Activated CD4-positive, CD25-positive, alpha-beta regulatory T cell treated with anti-CD3 and anti-CD28 coated beads, Interleukin-2, amount 50 U/mL, for 72 hours (primary cell): Measurements from ENCODE around the gene RTL1.

Experiments used
- DNase-seq: peaks from one replicate; pipeline ENCODE4 v3.0.0; 2021

RTL1 gene

DNA sequence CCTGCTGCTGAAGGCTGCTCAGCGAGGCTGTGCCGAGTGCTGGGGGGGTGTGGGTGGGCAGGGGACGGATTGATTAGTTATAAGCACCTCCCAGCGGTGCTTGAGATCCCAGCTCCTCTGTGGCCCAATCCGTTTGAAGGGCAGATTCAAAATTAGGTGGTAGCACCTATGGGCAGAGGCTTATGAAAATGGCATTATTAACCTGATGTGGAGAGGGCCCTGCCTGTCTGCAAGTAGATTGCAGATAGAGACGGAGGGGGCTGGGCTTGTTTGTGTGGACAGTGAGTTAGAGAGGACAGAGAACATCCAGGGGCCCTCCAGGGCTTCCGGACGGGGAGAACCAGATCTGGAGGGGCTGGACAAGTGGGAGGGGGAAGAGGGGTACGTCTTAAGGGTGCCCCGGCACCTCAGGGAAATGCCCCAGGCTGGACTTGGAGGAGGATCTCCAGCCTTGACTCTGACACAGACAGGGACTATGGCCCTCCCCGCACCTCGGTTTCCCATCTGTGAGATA lies at the start of gene RTL1:
Gene RTL1 (minus strand): TSS at position 51 of the 514 bp plus-strand sequence. CDS start 18,934 bp downstream, outside the sequence.
- DNase-seq = no peak

DNA sequence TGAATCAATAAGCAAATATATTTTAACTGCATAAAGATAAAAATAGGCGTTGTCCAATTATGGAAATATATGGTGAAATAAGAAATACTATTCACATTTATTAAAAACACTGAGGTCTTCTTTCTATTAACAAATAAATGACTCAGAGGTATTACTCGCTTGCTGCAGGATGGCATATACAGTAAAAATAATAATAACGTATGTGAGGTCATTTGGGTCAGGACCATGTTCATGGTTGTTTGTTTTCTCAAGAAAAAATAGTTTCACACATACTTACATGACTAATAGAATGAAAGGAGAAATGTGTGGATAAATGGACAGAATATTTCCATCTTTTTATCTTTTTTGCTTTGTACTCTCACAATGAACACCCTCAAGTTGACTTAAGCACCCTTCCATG lies 46.5 kb upstream of the RTL1 start:
- no peak for DNase-seq

DNA sequence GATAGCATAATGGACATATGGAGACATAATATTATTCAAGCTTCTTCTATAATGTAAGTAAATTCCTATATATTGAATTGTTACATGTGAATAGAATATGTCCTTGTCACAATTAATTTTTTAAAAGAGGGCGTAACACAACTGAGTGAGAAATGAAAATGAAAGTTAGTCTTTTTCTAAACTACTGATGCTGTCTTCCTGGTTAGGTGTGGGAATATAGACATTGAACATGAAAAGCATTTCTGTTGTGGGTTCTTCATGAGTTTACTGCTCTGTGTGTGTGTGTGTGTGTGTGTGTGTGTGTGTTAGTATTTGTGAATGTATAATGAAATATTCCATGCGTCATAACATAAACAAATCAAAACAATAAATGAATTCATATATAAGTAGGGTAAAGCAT lies 40.5 kb upstream of the RTL1 start:
- no peak for DNase-seq

DNA sequence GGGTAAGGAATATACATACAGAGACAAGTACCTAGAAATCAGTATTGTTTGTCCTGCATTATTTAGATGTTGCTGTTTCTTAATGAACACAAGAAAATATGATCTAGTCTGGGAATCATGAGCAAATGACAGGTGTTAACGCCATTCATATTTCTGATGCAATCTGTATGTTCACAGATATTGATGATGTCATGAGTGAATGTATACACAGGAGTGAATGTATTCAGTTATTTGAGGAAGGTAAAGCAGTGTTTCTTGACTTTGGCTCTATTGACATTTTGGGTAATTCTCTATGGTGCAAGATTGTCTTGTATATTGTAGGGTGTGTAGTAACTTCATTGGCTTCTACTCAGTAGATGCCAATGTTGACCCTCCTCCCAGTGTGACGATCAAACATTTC lies 26.7 kb upstream of the RTL1 start:
- no peak for DNase-seq

DNA sequence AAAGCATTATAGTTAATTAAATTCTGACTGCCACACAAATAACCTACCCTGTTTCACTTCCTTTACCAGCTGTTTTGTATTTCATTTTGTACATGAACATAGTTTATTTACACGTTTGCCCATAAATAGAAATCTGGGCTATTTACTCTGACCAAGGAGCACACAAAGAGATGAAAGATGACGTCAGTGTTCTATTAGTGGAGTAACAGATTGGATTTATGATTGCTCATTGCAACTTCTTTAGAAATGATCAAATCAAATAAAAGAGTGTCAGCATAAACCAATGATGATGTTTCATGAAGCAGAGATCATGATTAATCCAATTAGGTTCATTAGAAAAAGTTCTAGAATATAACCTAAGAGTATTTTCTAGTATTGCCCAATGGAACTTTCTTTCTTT lies 12.0 kb upstream of the RTL1 start:
- DNase-seq = no peak

DNA sequence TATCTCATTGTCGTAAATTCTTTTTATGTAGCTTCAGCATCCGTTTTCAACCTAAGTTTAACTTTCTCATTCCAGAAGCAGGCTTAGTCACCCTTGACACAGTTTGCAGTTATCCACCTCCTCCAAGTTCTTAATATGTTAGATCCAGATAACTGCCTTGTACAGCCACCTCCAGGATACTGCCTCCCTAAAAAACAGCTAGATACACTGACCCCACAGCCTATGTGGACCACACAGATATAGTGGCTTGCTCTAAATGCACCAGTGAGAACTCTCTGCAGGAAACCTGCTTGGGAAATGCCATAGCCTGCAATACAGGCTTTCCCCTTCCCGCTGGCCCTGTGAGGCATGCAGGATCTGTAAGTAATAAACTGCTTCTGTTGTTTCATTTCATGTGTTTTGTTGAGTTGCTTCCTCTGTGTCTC lies 11.1 kb upstream of the RTL1 start:
- no peak for DNase-seq

DNA sequence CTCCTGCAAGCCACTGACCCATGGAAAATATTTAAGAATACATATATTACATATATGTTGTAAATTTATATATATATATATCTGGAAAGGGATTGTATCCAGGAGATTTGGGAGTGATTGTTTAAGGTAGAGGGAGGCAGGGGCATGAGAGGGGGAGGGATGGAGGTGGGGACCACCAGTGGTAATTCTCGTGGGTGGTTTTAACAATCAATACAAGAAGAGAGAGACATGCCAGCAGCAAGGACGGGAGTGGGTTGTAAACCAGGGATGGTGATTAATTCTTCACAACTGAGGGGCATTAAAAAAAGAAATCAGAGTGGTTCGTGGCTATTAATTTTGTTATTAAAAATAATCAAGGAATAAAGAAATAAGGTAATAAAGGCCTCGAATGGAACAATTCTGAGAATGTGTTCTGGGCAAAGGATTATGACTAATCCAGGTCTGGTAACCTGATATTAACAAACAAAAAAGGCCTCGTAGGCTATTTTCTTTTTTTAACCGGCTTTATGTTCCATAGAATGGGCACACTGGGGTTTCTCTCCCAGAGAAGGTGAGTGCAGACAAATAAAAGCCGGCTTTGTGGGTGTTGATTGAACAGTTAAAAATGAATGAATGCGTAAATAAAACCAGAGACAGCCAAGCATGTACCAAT lies 8.3 kb upstream of the RTL1 start:
- DNase-seq = no peak

DNA sequence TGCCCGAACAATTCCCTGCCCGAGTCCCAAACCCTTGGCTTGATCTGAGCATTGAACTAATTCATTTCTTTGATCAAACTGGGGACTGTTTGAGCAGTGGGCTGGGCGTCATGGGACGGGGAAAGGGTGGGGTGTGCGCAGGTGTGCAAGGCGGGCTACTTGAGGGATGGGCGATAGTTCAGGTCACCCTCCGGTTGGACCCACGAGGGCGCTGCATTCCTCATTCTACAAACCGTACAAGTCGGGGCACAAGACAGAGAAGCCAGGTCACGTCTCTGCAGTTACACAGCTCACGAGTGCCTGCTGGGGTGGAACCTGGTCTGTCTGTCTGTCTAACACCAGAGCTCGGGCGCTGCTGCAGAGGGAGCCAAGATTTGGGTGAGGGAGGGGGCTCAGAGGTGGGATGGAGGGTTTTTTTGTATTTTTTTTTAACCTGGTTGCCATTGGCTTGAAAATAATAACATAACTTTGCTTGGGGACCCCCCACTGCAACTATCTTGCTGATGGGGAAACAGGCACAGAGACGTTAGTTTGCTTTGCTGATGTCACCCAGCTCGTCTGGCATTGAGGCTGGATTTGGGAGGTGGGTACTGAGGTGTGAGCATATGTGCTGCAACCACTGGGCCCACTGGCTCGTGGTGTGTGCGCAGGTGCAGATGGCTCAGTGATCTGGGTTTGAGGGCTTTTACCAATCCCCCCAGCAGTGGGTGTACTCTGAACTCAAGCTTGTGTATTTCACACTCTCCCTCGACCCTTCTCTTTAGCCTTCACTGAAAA lies 7.6 kb upstream of the RTL1 start:
- DNase-seq = no peak

DNA sequence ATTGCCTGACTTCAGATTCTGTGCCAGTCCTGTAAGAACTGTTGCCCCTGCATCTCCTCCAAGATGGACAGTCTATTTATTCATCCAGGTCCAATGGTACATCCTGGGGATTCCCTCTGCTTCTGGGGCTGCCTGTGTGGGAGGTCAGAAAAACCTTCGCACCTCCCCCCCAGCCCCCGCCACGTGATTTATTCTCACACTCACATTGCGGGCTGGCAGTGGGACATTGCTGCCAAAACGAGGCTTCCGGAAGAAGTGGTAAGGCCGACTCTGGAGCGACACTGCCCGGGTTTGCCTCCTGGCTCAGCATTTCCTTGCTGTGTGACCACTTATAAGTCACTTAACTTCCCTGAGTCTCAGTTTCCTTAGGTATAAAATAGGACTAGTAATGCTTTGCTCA lies 5.9 kb upstream of the RTL1 start:
- no peak for DNase-seq

DNA sequence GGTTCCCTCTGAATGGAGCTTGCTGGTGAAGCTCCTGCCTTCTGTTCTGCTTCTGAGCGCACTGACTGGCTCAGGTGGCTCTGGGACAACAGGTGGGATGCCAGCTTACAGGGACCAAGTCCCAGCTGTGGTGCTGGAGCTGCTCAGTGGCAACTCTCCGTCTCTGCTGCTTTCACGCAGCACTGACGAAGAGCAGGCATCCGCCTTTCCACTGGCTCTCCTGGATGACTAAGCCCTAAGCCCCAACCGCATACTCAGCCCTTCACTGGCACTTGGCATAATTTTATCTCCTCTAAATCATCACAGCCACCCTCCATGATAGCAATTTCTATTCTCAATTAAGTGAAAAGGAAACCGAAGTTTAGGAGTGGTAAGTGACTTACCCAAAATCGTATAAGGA lies 3.7 kb upstream of the RTL1 start:
- DNase-seq = no peak

DNA sequence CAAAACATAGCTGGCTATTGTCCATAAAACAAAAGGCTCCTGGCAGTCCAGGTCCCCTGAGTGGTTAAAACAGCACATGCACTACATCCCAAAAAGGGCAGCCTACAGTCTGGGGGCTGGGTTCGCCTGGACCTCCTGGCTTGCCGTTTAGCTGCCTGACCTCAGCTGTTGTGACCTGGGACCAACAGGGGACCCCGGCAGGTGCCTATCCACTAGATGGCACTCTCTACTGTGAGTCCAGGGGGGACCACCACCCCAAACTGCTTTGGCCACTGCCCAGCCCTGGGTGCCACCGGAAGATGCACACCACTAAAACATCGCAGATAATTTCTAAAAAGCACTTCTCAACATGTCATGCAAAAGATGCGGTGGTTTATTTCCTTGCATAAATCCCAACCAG lies 2.9 kb upstream of the RTL1 start:
- DNase-seq = no peak

DNA sequence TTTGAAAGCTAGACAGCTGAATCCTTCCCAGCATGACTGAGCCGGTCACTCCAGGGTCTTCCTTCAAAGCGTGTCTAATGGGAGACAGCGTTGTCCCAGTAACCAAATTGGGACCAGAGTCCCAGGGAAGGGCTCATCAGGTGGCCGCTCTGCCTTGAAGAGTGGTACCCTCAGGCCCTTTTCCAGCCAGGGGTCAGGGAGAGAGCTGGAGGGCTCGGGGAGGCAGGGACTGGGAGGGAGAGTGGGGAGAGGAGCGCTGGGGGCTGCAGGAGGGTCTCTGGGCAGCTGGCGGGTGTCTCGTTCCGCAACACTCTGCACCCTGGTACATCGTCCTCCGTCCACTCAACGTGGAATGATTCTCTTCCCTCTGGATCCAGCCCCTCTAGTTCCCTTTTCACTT lies 1.6 kb upstream of the RTL1 start:
- no peak for DNase-seq

DNA sequence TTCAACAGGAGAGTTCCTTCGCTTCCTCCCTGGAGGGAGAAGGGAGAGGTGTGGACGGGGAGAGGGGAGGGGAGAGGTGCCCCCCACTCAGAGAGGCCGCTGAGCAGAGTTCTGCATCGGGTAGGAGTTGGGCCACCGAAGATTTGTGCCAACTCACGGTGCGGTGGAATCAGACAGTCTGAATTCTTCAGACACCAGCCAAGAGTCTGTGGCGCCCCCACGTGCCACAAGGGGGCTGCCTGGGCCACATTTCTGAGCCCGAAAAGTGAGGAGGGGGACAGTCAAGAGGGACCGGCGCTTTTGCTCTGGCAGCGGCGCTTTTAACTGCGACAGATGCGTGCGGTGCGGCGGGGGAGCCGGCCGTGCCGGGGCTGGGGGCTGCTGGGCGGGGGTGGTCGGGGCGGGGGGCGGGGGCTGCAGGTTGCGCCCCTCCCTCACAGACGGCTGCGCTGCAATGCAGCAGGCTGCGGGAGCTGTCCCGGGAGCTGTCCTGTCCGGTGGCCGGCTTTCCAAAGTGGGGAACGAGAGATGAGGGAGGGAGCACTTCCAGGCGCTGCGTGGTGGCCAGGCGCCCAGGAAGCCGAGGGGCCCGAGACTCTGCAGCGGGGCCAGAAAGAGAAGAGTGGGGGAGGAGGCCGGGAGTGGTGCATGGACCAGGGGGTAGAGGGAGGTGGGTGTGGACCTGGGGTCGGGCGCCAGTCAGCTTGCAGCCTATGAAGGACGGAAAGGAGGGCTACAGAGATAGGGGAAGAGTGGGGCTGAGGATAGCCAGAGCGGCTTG lies 975 bp upstream of the RTL1 start:
- no peak for DNase-seq

DNA sequence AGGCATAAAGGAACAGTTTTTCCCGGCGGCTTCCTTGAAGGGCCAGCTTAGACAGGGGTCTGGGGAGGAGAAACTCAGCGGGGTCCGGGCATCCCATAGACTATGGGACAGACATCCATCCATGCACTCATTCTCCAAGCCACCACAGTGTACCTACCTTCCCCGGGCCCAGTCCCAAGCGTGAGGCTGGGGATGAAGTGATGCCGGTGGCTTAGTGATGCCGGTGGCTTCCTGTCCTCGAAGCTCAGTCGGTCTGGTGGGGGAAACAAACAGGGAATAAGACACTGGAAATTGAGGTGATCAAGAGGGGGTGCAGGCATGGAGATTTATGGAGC lies 421 bp downstream of the RTL1 start:
- no peak for DNase-seq

DNA sequence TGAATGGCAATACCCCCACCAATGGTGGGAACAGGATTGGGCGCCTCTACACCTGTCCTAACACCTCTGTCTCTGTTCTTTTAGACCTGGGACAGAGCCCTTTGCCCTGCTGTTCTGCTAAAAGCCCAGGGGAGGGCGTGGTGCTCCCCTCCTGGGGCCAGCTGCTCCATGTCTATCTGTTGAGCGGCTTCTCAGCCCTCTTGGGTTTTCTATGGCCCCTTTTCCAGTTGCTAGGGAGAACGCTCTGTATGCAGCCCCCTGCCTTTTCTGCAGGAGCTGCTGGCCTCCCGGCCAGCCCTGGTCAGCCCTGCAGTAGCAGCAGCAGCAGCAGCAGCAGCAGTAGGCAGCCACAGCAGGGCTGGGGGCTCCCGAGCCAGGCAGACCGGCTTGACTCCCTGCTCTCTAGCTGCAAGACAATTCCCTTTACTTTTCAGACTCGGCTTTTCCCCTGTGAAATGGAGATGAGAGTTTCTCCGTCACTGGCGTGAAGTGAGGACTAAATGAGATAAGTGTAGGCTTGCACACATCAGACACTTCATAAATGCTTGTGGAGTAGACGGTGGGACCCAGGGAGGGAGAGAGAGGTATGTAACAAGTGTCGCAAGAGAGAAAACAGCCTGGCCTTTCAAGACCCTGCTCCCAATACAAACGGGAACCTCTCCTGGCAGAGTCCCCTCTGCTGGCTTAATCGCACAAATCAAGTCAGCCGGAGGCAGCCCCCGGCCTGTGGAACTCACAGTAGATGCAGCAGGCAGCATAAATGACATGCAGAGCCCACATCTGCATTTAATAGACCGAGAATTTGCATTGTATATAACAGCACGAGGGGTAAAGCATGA lies 1.0 kb downstream of the RTL1 start:
- DNase-seq = no peak

DNA sequence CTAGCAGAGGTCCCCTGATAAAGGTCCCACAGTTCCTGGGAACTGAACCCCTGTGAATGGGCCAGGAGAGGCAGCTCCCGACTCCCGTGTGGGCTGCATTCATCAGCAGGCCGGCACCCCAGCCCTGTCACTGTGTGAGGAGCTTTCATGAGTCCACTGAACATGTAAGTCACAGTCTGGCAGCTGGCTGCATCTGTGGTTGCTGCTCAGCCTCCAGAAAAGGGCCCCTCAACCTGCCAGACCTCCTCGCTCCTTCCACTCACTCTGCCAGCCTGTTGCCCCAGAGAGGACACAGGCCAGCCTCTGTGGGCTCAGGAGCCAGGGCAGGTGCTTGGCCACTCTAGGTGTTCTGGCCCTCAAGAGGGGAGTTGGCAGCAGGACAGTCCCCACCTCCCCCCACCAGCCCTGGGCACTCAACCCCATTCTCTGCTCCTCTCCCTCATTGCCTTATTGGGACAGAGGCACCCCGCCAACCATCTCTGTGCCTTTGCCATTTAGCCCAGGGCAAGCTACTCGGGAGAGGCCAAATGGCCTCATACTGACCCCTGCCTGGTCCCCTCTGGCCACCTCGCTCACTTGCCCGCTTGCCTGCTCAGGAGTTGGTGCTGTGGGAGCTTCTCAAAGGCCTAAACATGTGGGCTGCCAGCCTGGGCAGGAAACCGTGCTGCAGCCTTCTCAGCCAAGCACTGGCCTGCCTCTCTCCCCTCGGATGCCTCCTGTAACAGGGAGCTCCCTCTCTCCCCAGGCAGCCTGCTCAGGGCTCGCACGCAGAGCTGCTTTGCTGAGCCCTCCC lies 1.9 kb downstream of the RTL1 start:
- DNase-seq = no peak

DNA sequence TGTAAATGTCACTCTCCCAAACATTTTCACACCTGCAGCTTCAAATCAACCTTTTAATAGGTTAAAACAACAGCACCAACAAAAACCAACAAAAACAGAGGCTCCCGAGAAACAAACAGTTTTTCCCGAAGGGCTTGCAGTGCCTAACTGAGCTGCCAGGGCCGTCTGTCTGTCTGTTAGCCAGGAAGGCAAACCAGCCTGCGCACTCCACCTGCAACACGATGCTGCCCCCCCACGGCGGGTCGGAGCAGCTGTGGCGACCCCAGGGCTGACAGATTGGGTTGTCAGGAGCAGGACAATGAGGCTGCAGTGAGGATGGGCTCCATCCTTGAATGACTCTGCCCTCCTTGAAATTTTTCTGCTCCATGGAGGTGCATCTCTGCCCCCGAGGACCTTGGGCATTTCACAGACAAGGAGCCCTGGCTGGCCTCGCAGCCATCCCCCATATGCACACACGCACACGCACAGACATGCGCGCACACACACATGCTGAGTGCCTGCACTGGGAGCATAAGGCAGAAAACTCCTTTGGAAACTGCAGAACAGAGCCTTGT lies 2.6 kb downstream of the RTL1 start:
- DNase-seq = no peak

DNA sequence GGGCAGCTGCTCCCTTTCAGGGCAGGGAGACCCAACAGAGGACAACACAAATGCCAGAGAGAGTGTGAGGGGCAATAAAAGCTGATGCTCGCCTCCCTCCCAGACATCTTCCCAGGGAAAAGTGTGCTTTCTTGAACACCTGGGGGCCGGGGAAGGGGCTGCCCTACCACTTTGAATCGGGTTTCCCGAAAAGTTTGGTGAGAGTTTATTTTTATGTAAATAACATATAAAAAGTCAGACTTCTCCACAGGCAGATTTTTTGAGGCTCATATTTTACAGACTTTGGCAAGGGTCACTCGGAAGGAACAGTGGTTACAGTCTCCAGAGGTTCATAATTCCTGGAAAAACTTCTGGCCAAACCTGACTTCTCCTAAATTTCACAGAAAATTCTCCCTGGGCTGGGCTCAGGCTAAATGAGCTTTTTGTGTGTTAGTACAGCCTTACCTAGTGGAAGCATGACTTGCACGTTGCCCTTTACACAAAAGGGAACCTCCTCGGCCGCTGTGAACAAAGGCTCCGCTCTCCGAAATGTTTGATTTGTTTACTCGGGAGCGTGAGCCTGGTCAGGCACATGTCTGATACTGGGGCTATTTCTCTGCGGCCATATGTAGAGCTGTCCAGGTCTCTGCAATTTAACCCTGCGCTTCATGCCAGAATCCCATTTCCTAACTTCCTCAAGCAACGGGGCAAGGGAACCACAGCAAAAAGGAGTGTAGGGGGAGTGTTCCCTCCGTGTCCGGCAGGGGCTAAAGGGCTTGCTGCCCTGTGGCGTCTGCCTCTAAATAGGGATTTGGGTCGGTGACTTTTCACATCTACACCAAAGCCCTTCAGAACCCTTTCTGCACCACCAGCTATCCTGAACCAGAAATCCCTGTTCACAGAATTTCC lies 3.4 kb downstream of the RTL1 start:
- no peak for DNase-seq

DNA sequence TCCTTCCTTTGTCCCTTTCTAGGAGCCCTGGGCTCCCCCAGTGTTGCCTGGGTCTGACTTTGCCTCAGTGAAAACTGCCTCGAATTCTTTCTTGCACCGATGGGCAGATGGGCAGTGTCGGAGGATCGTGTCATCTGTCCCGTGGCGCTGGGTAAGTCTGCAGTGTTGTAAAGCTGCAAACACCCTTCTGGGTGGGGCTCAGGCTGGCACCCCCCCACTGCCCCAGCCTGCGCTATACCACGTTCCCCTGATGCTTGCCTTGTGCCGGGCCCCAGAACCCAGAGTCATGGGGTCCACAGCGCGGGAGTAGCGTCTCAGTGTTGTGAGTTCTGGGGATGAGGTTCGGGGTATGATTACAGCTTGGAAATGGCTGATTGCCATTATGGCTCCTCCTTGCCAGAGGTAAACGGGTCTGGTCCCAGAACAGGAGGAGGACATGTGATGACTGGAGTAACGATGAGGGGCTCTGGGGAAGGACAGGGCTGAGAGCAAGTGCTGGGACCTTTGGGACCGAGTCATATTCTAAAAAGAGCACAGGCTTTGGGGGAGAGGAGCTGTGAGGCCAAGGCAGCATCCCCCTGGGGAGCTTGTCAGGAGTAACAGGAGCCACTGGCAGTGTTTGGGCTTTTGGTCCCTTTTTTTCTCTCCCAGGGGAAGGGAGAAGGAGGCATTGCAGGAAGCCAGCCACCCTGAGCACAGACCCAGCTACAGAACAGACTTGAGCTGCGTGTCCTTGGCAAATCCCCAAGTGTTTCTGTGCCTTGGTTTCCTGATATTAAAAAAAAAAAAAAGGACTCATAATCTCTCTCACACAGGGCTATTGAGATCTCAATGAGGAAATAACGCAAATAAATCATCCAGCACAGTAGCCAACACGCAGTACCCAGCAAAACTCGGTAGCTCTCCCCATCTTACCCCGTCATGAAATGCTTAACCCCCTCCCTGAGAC lies 4.3 kb downstream of the RTL1 start:
- no peak for DNase-seq
